ENCODE data around the gene IFT81.

IFT81 gene

DNA sequence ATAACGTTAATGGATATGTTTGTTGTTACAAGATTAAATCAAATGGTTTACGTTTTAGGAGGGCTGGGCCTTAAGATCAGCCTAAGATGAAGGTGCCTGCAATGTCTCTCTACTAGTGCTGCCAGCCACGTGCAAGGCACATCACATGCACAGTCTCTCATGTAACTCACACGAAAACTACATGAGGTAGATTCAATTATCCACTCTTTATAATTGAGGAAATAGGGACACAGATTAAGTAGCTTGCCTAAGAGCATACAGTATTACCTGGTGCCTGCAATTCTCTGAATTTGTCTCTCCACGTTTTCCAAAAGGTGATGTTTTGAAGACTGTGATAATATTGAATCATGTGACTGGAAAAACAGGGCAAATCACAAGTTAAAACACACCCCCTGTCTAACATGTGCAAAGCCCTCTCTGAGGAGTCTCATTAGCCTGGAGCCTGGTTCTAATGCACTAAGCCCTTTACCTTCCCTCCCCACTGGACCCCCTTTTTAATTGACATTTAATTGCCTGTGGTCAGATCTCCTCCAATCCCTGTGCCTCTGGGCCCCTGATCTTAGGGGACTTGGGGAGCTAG, 142.3 kb downstream of the IFT81 start:
- TF ChIP-seq ZNF274 (IDR thresholded peaks at IDR 0.05; ENCODE audit: low read depth, low read length), result no peak

GRCh38 chr12:110266980-110267620, 142.9 kb downstream of the IFT81 start:
- TF ChIP-seq ZNF274 (IDR thresholded peaks at IDR 0.05; ENCODE audit: low read depth, low read length), result no peak
- no peak overlapping the region for H3K4me3 ChIP-seq (ENCODE audit: low read length)

More for the DNA sequence above, 142.3 kb downstream of the IFT81 start:
- no peak overlapping the region for H3K4me3 ChIP-seq (ENCODE audit: low read length)

All from GM08714 (cell line).